Retinal pigment epithelial cell (primary cell): ENCODE data around the gene HERPUD1.

Experiments used
- DNase-seq: peaks from one replicate; pipeline ENCODE4 v3.0.0-alpha.2; 2010; ENCODE audit warnings: low read depth
- H3K4me3 ChIP-seq: 2 replicates; pipeline ENCODE4 v1.5.1; 2011; ENCODE audit warnings: mild to moderate bottlenecking, low read length, control low read depth, moderate library complexity
- TF ChIP-seq, protein P1 (sequence below): conservative IDR thresholded peaks from 2 replicates; pipeline ENCODE4 v1.5.1; 2011; ENCODE audit warnings: low read depth, low read length, control low read depth, inconsistent platforms

Gene HERPUD1

GRCh38 chr16:56950051-56950450 is 18.1 kb downstream of the HERPUD1 start:
- DNase-seq = no peak
- TF ChIP-seq, protein P1, sequence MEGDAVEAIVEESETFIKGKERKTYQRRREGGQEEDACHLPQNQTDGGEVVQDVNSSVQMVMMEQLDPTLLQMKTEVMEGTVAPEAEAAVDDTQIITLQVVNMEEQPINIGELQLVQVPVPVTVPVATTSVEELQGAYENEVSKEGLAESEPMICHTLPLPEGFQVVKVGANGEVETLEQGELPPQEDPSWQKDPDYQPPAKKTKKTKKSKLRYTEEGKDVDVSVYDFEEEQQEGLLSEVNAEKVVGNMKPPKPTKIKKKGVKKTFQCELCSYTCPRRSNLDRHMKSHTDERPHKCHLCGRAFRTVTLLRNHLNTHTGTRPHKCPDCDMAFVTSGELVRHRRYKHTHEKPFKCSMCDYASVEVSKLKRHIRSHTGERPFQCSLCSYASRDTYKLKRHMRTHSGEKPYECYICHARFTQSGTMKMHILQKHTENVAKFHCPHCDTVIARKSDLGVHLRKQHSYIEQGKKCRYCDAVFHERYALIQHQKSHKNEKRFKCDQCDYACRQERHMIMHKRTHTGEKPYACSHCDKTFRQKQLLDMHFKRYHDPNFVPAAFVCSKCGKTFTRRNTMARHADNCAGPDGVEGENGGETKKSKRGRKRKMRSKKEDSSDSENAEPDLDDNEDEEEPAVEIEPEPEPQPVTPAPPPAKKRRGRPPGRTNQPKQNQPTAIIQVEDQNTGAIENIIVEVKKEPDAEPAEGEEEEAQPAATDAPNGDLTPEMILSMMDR = no peak
- H3K4me3 ChIP-seq = no peak overlapping the region

DNA sequence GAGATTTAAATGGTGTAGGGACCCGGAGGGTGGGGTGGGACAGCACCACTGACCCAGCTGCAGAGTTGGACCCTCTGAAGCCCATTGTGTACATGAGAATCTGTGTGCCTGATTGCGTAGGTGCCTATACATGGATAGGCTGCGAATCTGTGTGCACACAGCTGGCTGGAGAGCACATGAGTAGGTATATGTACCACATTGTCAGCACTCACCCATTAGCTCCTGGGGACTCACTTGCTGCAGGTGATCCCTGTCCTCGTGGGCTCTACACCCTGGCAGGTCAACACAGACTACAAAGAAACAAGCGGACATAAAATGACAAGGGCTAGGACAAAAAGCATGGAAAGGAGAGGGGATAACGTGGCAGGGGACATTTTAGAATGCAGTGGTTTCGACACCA is 18.5 kb downstream of the HERPUD1 start:
- no peak for DNase-seq
- no peak overlapping the region for H3K4me3 ChIP-seq
- TF ChIP-seq, protein P1 = no peak

GRCh38 chr16:56950881-56951771 is 19.2 kb downstream of the HERPUD1 start:
- no peak for DNase-seq
- TF ChIP-seq, protein P1 = peak; percentile 70
- H3K4me3 ChIP-seq = no peak overlapping the region

DNA sequence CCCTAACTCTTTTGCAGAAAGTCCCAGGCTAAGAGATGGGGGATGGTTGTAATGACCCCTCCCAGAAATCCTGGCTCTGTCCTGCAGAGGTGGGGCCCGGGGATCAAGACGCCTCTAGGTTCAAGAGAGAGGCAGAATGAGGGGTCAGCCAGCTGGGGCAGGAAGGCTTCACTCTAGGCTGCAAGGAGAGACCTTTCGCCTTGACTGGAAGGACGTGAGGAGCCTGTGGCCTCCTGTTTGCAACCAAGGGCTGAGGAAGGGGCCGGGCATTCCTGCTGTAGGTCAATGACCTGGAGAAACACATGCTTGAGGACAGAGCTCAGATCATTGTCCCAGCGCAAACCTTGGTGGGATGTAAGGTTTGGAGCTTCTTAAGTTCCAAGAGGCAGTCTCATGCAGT is 21.1 kb downstream of the HERPUD1 start:
- no peak for DNase-seq
- TF ChIP-seq, protein P1 = no peak
- H3K4me3 ChIP-seq = no peak overlapping the region

- TF ChIP-seq, protein P1 = no peak
- no peak overlapping the region for H3K4me3 ChIP-seq
- no peak for DNase-seq
Measured at GRCh38 chr16:56956076-56956475, 24.1 kb downstream of the HERPUD1 start.

DNA sequence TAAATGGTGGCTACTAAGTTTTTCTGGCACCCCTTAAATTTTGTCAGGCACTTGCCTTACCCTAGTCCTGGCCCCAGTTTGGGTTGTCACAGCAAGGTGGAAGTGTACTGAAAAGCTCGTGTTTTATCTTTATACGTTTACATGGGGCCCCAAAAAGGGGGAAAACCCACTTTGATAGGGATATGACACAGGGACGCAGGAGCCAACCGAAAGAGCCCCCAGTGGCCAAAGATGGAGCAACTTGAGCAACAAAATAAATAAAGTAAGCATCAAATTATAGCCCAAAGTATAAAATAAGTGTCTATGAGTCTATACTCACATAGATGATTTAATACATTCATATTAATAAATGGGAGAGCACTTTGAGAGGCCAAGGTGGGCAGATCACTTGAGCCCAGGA is 24.8 kb downstream of the HERPUD1 start:
- no peak for DNase-seq
- TF ChIP-seq, protein P1 = peak; percentile 31
- no peak overlapping the region for H3K4me3 ChIP-seq
